Tibial nerve (tissue), 4 donors: ENCODE results near the gene BCL7C.

Experiments
- EP300 ChIP-seq, 2 donors: sonication (generic); formaldehyde crosslinking; IDR thresholded peaks; one replicate each; pipeline ENCODE4 v1.6.1; 2017; ENCODE audit warnings: antibody characterized with exemption in 2 of 2, mild to moderate bottlenecking in 1 of 2
- POLR2A ChIP-seq, 2 donors: fragments of 450-650 bp; IDR thresholded peaks; one replicate each; pipeline ENCODE4 v1.6.1; 2017; ENCODE audit warnings: antibody characterized with exemption in 2 of 2, mild to moderate bottlenecking in 2 of 2, moderate library complexity in 2 of 2
- TF ChIP-seq, protein P1 (sequence below), 5 experiments: fragments of 200-600 bp in 3 of 5; fragments of 450-650 bp in 2 of 5; sonication (generic) in 3 of 5; IDR thresholded peaks; one replicate each; pipeline ENCODE4 v1.5.1; 2016 to 2019; ENCODE audit warnings: antibody characterized with exemption in 5 of 5, mild to moderate bottlenecking in 3 of 5, moderate library complexity in 2 of 5

DNA sequence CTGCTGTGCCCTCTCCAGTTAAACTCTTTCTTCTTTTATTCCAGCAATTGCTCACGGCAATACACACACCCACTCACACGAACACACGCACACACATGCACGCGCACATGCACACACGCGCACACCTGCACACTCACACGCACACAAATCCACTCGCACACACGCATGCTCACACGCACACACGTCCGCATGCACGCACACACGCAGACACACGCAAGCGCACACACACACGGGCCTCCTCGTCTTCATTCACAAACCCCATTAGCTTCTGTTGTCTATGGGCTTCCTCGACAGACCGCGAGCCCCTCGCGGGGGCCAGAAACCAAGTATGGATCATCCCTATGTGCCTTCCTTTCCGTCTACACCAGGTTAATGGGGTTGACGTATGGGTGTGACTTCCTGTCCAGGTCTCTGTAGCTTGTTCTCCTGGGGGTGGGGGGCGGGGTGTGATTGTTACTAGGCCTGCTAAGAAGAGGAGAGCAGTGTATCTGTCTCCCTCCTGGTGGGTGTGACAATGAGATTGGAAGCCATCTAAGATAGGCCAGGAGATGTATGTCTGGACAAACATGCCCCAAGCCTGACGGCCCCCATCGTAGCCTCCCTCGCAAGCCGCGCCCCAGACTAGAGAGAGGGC lies 1.9 kb upstream of the BCL7C start:
- TF ChIP-seq, protein P1, sequence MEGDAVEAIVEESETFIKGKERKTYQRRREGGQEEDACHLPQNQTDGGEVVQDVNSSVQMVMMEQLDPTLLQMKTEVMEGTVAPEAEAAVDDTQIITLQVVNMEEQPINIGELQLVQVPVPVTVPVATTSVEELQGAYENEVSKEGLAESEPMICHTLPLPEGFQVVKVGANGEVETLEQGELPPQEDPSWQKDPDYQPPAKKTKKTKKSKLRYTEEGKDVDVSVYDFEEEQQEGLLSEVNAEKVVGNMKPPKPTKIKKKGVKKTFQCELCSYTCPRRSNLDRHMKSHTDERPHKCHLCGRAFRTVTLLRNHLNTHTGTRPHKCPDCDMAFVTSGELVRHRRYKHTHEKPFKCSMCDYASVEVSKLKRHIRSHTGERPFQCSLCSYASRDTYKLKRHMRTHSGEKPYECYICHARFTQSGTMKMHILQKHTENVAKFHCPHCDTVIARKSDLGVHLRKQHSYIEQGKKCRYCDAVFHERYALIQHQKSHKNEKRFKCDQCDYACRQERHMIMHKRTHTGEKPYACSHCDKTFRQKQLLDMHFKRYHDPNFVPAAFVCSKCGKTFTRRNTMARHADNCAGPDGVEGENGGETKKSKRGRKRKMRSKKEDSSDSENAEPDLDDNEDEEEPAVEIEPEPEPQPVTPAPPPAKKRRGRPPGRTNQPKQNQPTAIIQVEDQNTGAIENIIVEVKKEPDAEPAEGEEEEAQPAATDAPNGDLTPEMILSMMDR (IDR thresholded peaks at IDR 0.05) = no peak
- TF ChIP-seq POLR2A (IDR thresholded peaks at IDR 0.05) (no peak), EP300 (IDR thresholded peaks at IDR 0.05) (no peak)
